IMR-90 (cell line): ENCODE results near the gene STK35. TPM values are rescaled to one million over a fixed set of nuclear protein-coding genes. Genes with fewer than 3 reads are reported as not detected.

Experiments used
- CTCF ChIP-seq: conservative IDR thresholded peaks from 2 replicates; pipeline ENCODE4 v1.5.1; 2012; ENCODE audit warnings: mild to moderate bottlenecking, low read depth, low read length, improper control_type of control experiment
- polyA plus RNA-seq, 3 experiments: library from polyadenylated mRNA; depleted of rRNA; stranded (reverse); fragments of >200 nt; gene quantifications; 2 replicates each; pipeline ENCODE4 v1.2.3, GENCODE V29; 2012; ENCODE audit warnings: low replicate concordance in 1 of 3
- total RNA-seq: library from RNA; depleted of rRNA; stranded (reverse); fragments of >200 nt; gene quantifications from 2 replicates; pipeline ENCODE4 v1.2.3, GENCODE V29; 2012

STK35 gene
- total and polyA plus RNA-seq, 2 of the 4 experiments (the other 2 are of a cell fraction) = 11.1 to 12.0 TPM

GRCh38 chr20:2101865-2102584 lies 398 bp downstream of the STK35 start (continued):
- TF ChIP-seq CTCF = no peak
